Measurements from ENCODE around the gene C4A.
"Not testable (repeated sequence)": the region's sequence is repeated elsewhere in the genome, so short reads cannot be mapped to it uniquely, and the experiment has no call there.

The C4A gene

GRCh38 chr6:31980998-31981397 lies 859 bp upstream of the C4A start:
- not testable (repeated sequence) for DNase-seq (ENCODE audit: low spot score)

GRCh38 chr6:31989363-31989762 lies 7.5 kb downstream of the C4A start:
- not testable (repeated sequence) for DNase-seq (ENCODE audit: low spot score)

GRCh38 chr6:31994421-31994820 lies 12.6 kb downstream of the C4A start:
- DNase-seq (ENCODE audit: low spot score) = not testable (repeated sequence)

GRCh38 chr6:31996385-31996784 lies 14.5 kb downstream of the C4A start:
- not testable (repeated sequence) for DNase-seq (ENCODE audit: low spot score)

GRCh38 chr6:32002546-32003268 lies 20.9 kb downstream of the C4A start:
- not testable (repeated sequence) for DNase-seq (ENCODE audit: low spot score)

- DNase-seq (ENCODE audit: low spot score) = not testable (repeated sequence)
Observed at GRCh38 chr6:32003301-32003700, 21.4 kb downstream of the C4A start.

GRCh38 chr6:32004393-32004792 lies 22.5 kb downstream of the C4A start:
- not testable (repeated sequence) for DNase-seq (ENCODE audit: low spot score)

GRCh38 chr6:32004864-32005537 lies 23.1 kb downstream of the C4A start:
- not testable (repeated sequence) for DNase-seq (ENCODE audit: low spot score)

GRCh38 chr6:32005538-32005880 lies 23.7 kb downstream of the C4A start:
- DNase-seq (ENCODE audit: low spot score) = not testable (repeated sequence)

GRCh38 chr6:32005991-32006529 lies 24.2 kb downstream of the C4A start:
- DNase-seq (ENCODE audit: low spot score) = not testable (repeated sequence)

GRCh38 chr6:32007086-32007485 lies 25.2 kb downstream of the C4A start:
- DNase-seq (ENCODE audit: low spot score) = not testable (repeated sequence)

GRCh38 chr6:32008037-32008436 lies 26.2 kb downstream of the C4A start:
- not testable (repeated sequence) for DNase-seq (ENCODE audit: low spot score)

- not testable (repeated sequence) for DNase-seq (ENCODE audit: low spot score)
Observed at GRCh38 chr6:32008616-32009015, 26.8 kb downstream of the C4A start.

GRCh38 chr6:32009537-32009936 lies 27.7 kb downstream of the C4A start:
- not testable (repeated sequence) for DNase-seq (ENCODE audit: low spot score)

- not testable (repeated sequence) for DNase-seq (ENCODE audit: low spot score)
Observed at GRCh38 chr6:32010856-32011530, 29.1 kb downstream of the C4A start.

GRCh38 chr6:32012941-32013617 lies 31.2 kb downstream of the C4A start:
- DNase-seq (ENCODE audit: low spot score) = not testable (repeated sequence)

- not testable (repeated sequence) for DNase-seq (ENCODE audit: low spot score)
Observed at GRCh38 chr6:32013738-32014137, 31.9 kb downstream of the C4A start.

- DNase-seq (ENCODE audit: low spot score) = not testable (repeated sequence)
Observed at GRCh38 chr6:32014547-32014946, 32.7 kb downstream of the C4A start, which contains the start of gene C4B. Gene C4B, plus strand, starts transcription at chr6:32014795. Its CDS starts 51 bp downstream, at chr6:32014846.

GRCh38 chr6:32022100-32022499 lies 40.2 kb downstream of the C4A start:
- DNase-seq (ENCODE audit: low spot score) = not testable (repeated sequence)

GRCh38 chr6:32028631-32029030 lies 46.8 kb downstream of the C4A start:
- DNase-seq (ENCODE audit: low spot score) = not testable (repeated sequence)

- not testable (repeated sequence) for DNase-seq (ENCODE audit: low spot score)
Observed at GRCh38 chr6:32029553-32029952, 47.7 kb downstream of the C4A start.
